Heart left ventricle (tissue), 16 donors: ENCODE data around the gene NDUFB11. TPM values are rescaled to one million over a fixed set of nuclear protein-coding genes. Genes with fewer than 3 reads are reported as not detected.

Source experiments
- ATAC-seq, 4 donors: fragments of 200-7000 bp; cut with Tn5 transposase; one replicate each; pipeline ENCODE4 v1.9.1; 2020 to 2022; ENCODE audit warnings: moderate library complexity in 4 of 4, mild to moderate bottlenecking in 3 of 4, moderate number of reproducible peaks in 1 of 4
- DNase-seq, 5 donors: peaks; one replicate each; pipeline ENCODE4 v3.0.0-alpha.2; 2020
- H3K27ac ChIP-seq, 12 donors: fragments of 200-600 bp; sonication (generic) in 4 of 12; one replicate each; pipeline versions ENCODE4 v1.5.0 to v1.8.0; 2016 to 2022; ENCODE audit warnings: mild to moderate bottlenecking in 2 of 12
- H3K27me3 ChIP-seq, 9 donors: fragments of 200-600 bp; sonication (generic) in 2 of 9; one replicate each; pipeline versions ENCODE4 v1.5.1 to v1.8.0; 2016 to 2022; ENCODE audit warnings: mild to moderate bottlenecking in 3 of 9
- H3K36me3 ChIP-seq, 9 donors: fragments of 200-600 bp; sonication (generic) in 2 of 9; one replicate each; pipeline versions ENCODE4 v1.5.0 to v1.8.0; 2018 to 2022; ENCODE audit warnings: mild to moderate bottlenecking in 2 of 9
- H3K4me1 ChIP-seq, 12 donors: fragments of 200-600 bp; sonication (generic) in 4 of 12; one replicate each; pipeline versions ENCODE4 v1.5.0 to v1.8.0; 2016 to 2022; ENCODE audit warnings: mild to moderate bottlenecking in 3 of 12
- H3K4me3 ChIP-seq, 12 donors: fragments of 200-600 bp; sonication (generic) in 4 of 12; one replicate each; pipeline versions ENCODE4 v1.5.0 to v1.8.0; 2017 to 2022; ENCODE audit warnings: mild to moderate bottlenecking in 9 of 12, moderate library complexity in 4 of 12
- H3K9me3 ChIP-seq, 12 donors: fragments of 200-600 bp; sonication (generic) in 4 of 12; one replicate each; pipeline versions ENCODE4 v1.5.0 to v1.8.0; 2016 to 2022; ENCODE audit warnings: mild to moderate bottlenecking in 1 of 12
- CTCF ChIP-seq, 12 donors: fragments of 200-600 bp; sonication (generic) in 4 of 12; IDR thresholded peaks; one replicate each; pipeline versions ENCODE4 v1.5.0 to v1.8.0; 2018 to 2022; ENCODE audit warnings: antibody characterized with exemption in 12 of 12, mild to moderate bottlenecking in 5 of 12
- POLR2A ChIP-seq, 2 donors: fragments of 450-650 bp; IDR thresholded peaks; one replicate each; pipeline ENCODE4 v1.6.1; 2017; ENCODE audit warnings: antibody characterized with exemption in 2 of 2, mild to moderate bottlenecking in 2 of 2, moderate library complexity in 2 of 2
- WGBS, 4 donors: extraction: QIAGEN DNeasy Blood & Tissue Kit in 2 of 4; methylation state at CpG; one replicate each; pipeline versions ENCODE4 v1.1.5 to v1.1.7; 2013 to 2018; 5-methylcytosine and 5-hydroxymethylcytosine counted together
- intact Hi-C, 10 donors: fragments of 100-400 bp; cut with DNase I; formaldehyde crosslinking; loops; one replicate each; pipeline versions ENCODE4 v1.11.1 to v1.14.2; 2022
- polyA plus RNA-seq, 2 donors: library from polyadenylated mRNA; stranded (reverse); fragments of 200-250 nt; gene quantifications; one replicate each; pipeline ENCODE4 v1.2.3, GENCODE V29; 2013
- total RNA-seq, 9 donors: library from RNA; depleted of rRNA in 2 of 9; stranded (reverse); fragments of >200 nt in 2 of 9; fragmentation: NEBNext Ultra II Directional in 3 of 9; extraction: Animal tissue kit (Norgen Biotek cat#: 25700) in 3 of 9; gene quantifications; one replicate each; pipeline versions ENCODE4 v1.1.0 to v1.2.4, GENCODE V29; 2016 to 2023
- donor health status: ischemic (EF 13 %, LVEDD 7.1; RV severe dilation, severe dysfunction).
- donor health status: healthy with polysubstance abuse.
- donor health status: DM: no; HTN: yes; CAD: no.
- donor health status: DM: no; HTN: no; CAD: no.
- donor health status: ischemic (EF 25% LVEDD 6.9; RV normal size, moderate dysfunction).
- donor health status: ischemic (EF 25% LVEDD 5.7; RV mildly dilated, moderate dysfunction).
- donor health status: healthy.
- donor health status: DM: yes; HTN: yes; CAD: no.
- donor health status: ischemic (EF 35%, LVEDD 5.7; RV mildly dilated, moderate dysfunction).
- donor health status: nonischemic (EF 11% LVEDD 7.7; RV severe dilation, severe dysfunction).
- donor health status: DM: yes; HTN: yes; CAD: no.
- donor health status: PGD.
- donor health status: ischemic (EF 29% LVEDD 5.4; RV normal size, mild dysfunction).
- donor health status: nonischemic (EF 23%, LVEDD 6.1; RV moderate dilation, normal function).

NDUFB11 gene
- total and polyA plus RNA-seq, 11 donors: 128 to 254 (median 173) TPM

- intact Hi-C loops: loop anchor here in 2 of 10 donors (5.0 kb wide), 3 partner anchors 181 to 336 kb away; partner anchors contain the start of genes JADE3 (in 1 of the 2) and SLC9A7 (in 1 of the 2)
- no peak overlapping the region for H3K27ac ChIP-seq
- ATAC-seq: no peak
- peaks cover 0 to 8% (median 0%) of the 10 kb centered on the region in 9 donors for H3K27me3 ChIP-seq
- TF ChIP-seq CTCF (IDR thresholded peaks at IDR 0.05) (peak in 10 of 12 donors; percentile 10 to 53 (median 36)), POLR2A (IDR thresholded peaks at IDR 0.05) (no peak)
- WGBS, 4 donors: 2 to 11% (median 4%) methylated on average over 1 of the region's 1 CpG
- no peaks in the 10 kb centered on the region for H3K4me1 ChIP-seq
- DNase-seq: no peak
- peaks cover 0 to 4% (median 0%) of the 10 kb centered on the region in 9 donors for H3K36me3 ChIP-seq
- H3K9me3 ChIP-seq: no peaks in the 10 kb centered on the region
- no peak overlapping the region for H3K4me3 ChIP-seq
These were observed 51.3 kb downstream of the NDUFB11 start for GRCh38 chrX:47093248-47093647.

Other genes with a start within 250 kb of the NDUFB11 start
- 10 to 100 TPM in 1 of 9 donors, 1 to 10 TPM in 8; 4.6 to 11.2 (median 6.1) TPM for gene JADE3, start 232.3 kb downstream of the NDUFB11 start, total RNA-seq
- 1 to 10 TPM; 1.4 to 3.1 TPM for gene JADE3, start 232.3 kb downstream of the NDUFB11 start, polyA plus RNA-seq
- 10 to 100 TPM in 8 of 9 donors, 1 to 10 TPM in 1; 6.5 to 23.6 (median 18.4) TPM for gene RGN, start 66.3 kb downstream of the NDUFB11 start, total RNA-seq
- 10 to 100 TPM in 1 of 2 donors, 1 to 10 TPM in 1; 3.2 to 16.0 TPM for gene RGN, start 66.3 kb downstream of the NDUFB11 start, polyA plus RNA-seq
- gene RBM10, start 519 bp upstream of the NDUFB11 start, total RNA-seq: 10 to 100 TPM; 17.5 to 44.6 (median 28.3) TPM
- gene RBM10, start 519 bp upstream of the NDUFB11 start, polyA plus RNA-seq: 10 to 100 TPM; 21.2 to 40.9 TPM
- gene UBA1, start 49.1 kb upstream of the NDUFB11 start, total RNA-seq: 100 to 1,000 TPM; 116 to 171 (median 130) TPM
- 100 to 1,000 TPM in 1 of 2 donors, 10 to 100 TPM in 1; 86.9 to 134 TPM for gene UBA1, start 49.1 kb upstream of the NDUFB11 start, polyA plus RNA-seq
- gene CDK16, start 74.0 kb upstream of the NDUFB11 start, total RNA-seq: 100 to 1,000 TPM; 123 to 209 (median 143) TPM
- gene CDK16, start 74.0 kb upstream of the NDUFB11 start, polyA plus RNA-seq: 100 to 1,000 TPM; 100 to 115 TPM
- 10 to 100 TPM; 28.2 to 68.9 (median 45.9) TPM for gene USP11, start 88.3 kb upstream of the NDUFB11 start, total RNA-seq
- 10 to 100 TPM; 17.9 to 29.3 TPM for gene USP11, start 88.3 kb upstream of the NDUFB11 start, polyA plus RNA-seq
- under 1 TPM in 2 of 9 donors, not detected in 7; 0.16 to 0.25 TPM for gene ZNF157, start 225.9 kb upstream of the NDUFB11 start, total RNA-seq
- under 1 TPM in 1 of 2 donors, not detected in 1; 0.06 TPM for gene ZNF157, start 225.9 kb upstream of the NDUFB11 start, polyA plus RNA-seq